Posterior vena cava (tissue), 2 donors: ENCODE data around the gene CYB5R4. TPM values are rescaled to one million over a fixed set of nuclear protein-coding genes. Genes with fewer than 3 reads are reported as not detected.

Source experiments
- total RNA-seq, 2 donors: library from RNA; stranded (reverse); fragmentation: NEBNext Ultra II Directional; extraction: Animal tissue kit (Norgen Biotek cat#: 25700); gene quantifications; one replicate each; pipeline ENCODE4 v1.2.1, GENCODE V29; 2021
- donor health status: DM: yes; HTN: yes; CAD: no.
- donor health status: DM: yes; HTN: yes; CAD: no.

Gene CYB5R4
- total RNA-seq, 2 donors from 2014 or later, result 16.8 to 16.9 TPM

Other genes with a start within 250 kb of the CYB5R4 start
- 1 to 10 TPM in 1 of 2 donors, under 1 TPM in 1; 0.97 to 4.0 TPM for gene SNAP91, start 150.6 kb upstream of the CYB5R4 start, total RNA-seq
- not detected for gene RIPPLY2, start 6.3 kb upstream of the CYB5R4 start, total RNA-seq
- 1 to 10 TPM; 2.3 to 3.7 TPM for gene MRAP2, start 174.1 kb downstream of the CYB5R4 start, total RNA-seq